ENCODE results near the gene SOBP.

The SOBP gene

DNA sequence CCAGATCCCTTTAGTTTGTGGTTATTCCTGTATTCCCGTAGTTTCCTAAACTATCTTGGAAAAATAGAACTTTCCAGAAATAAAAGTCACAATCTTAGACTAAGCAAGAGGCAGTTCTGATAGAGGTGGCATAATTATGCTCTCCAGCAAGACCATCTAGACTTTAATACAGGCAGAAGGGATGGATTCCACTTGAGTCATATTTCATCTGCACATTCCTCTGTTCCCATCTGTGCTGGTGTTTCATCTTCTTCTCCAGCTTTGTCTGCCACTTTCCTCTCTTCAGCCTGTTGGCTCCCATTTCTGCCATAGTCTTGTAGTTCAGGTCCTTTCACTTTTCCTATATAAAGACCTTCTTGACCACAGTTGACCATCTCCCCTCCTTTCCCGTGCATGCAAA lies 102.9 kb downstream of the SOBP start:
- DNase-seq = no peak
- Histone ChIP-seq H3K4me3 (ENCODE audit: insufficient read depth in 1 of 2, low read depth in 1 of 2, low read length in 2 of 2) (no peak overlapping the region), H3K36me3 (ENCODE audit: control insufficient read depth in 1 of 2, insufficient read depth in 2 of 2, low read depth in 1 of 2, low read length in 2 of 2) (peaks cover 0 to 18% of the 10 kb centered on the region in 2 experiments), H3K27ac (ENCODE audit: low read length, poor library complexity, severe bottlenecking) (no peak overlapping the region), H3K14ac (ENCODE audit: low read length in 2 of 2) (no peak overlapping the region), H2BK120ac (ENCODE audit: low read depth, low read length) (no peak overlapping the region), H3K4ac (ENCODE audit: low read depth in 1 of 2, low read length in 2 of 2) (no peak overlapping the region), H3K4me2 (ENCODE audit: low read length, poor library complexity, severe bottlenecking) (no peak overlapping the region), H2AK5ac (ENCODE audit: low read length, severe bottlenecking) (no peak overlapping the region), H3K4me1 (ENCODE audit: control insufficient read depth, insufficient read depth, low read depth, low read length) (no peaks in the 10 kb centered on the region), H2BK12ac (ENCODE audit: low read length in 2 of 2) (no peak overlapping the region), H4K91ac (ENCODE audit: low read length) (no peak overlapping the region), H3K23ac (ENCODE audit: low read length in 2 of 2) (no peak overlapping the region), H3K9me3 (ENCODE audit: control insufficient read depth, low read length) (no peaks in the 10 kb centered on the region), H4K8ac (ENCODE audit: low read length) (no peak overlapping the region), H2BK15ac (ENCODE audit: low read depth, poor library complexity, severe bottlenecking) (no peak overlapping the region), H3K18ac (ENCODE audit: low read depth in 1 of 2, low read length in 2 of 2) (no peak overlapping the region), H3K27me3 (ENCODE audit: control insufficient read depth in 1 of 2, insufficient read depth in 1 of 2, low read length in 2 of 2) (peaks cover 0 to 22% of the 10 kb centered on the region in 2 experiments), H3K79me1 (replicated peaks; ENCODE audit: low read length, poor library complexity, severe bottlenecking) (no peaks in the 10 kb centered on the region), H2BK5ac (ENCODE audit: low read depth, low read length, poor library complexity, severe bottlenecking) (no peak overlapping the region), H2AFZ (ENCODE audit: low read depth, low read length) (no peak overlapping the region), H3K9ac (ENCODE audit: low read length) (no peak overlapping the region)
- no CpG with 5 or more reads among the region's 2 CpGs for WGBS

DNA sequence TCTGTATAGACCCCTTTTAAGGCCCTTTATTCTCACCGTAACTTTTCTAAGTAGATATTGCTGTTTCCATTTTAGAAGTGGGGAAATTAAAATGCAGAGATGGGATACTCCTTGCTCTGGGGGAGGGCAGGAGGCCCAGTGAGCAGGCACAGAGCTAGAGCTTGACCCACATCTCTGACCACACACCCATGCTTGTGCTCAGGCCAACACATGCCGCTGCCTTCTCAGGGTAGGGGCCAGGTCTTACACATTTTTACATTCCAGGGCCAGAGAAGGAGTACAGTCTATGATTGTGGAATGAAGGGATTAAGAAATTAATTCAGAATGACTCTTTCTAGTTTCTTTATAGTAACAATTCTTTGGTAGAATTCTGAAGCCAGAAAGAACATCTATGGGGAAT lies 104.8 kb downstream of the SOBP start:
- Histone ChIP-seq H3K36me3 (ENCODE audit: control insufficient read depth in 1 of 2, insufficient read depth in 2 of 2, low read depth in 1 of 2, low read length in 2 of 2) (peaks cover 0 to 18% of the 10 kb centered on the region in 2 experiments), H2AFZ (ENCODE audit: low read depth, low read length) (no peak overlapping the region), H3K4me3 (ENCODE audit: insufficient read depth in 1 of 2, low read depth in 1 of 2, low read length in 2 of 2) (no peak overlapping the region), H2AK5ac (ENCODE audit: low read length, severe bottlenecking) (no peak overlapping the region), H3K4ac (ENCODE audit: low read depth in 1 of 2, low read length in 2 of 2) (no peak overlapping the region), H2BK12ac (ENCODE audit: low read length in 2 of 2) (no peak overlapping the region), H2BK120ac (ENCODE audit: low read depth, low read length) (no peak overlapping the region), H3K27me3 (ENCODE audit: control insufficient read depth in 1 of 2, insufficient read depth in 1 of 2, low read length in 2 of 2) (peaks cover 0 to 21% of the 10 kb centered on the region in 2 experiments), H3K4me2 (ENCODE audit: low read length, poor library complexity, severe bottlenecking) (no peak overlapping the region), H3K9me3 (ENCODE audit: control insufficient read depth, low read length) (no peaks in the 10 kb centered on the region), H3K18ac (ENCODE audit: low read depth in 1 of 2, low read length in 2 of 2) (no peak overlapping the region), H3K4me1 (ENCODE audit: control insufficient read depth, insufficient read depth, low read depth, low read length) (no peaks in the 10 kb centered on the region), H3K9ac (ENCODE audit: low read length) (no peak overlapping the region), H2BK5ac (ENCODE audit: low read depth, low read length, poor library complexity, severe bottlenecking) (no peak overlapping the region), H4K8ac (ENCODE audit: low read length) (no peak overlapping the region), H3K27ac (ENCODE audit: low read length, poor library complexity, severe bottlenecking) (no peak overlapping the region), H3K14ac (ENCODE audit: low read length in 2 of 2) (no peak overlapping the region), H4K91ac (ENCODE audit: low read length) (no peak overlapping the region), H2BK15ac (ENCODE audit: low read depth, poor library complexity, severe bottlenecking) (no peak overlapping the region), H3K23ac (ENCODE audit: low read length in 2 of 2) (peak overlapping the region in 1 of 2 experiments; percentile 9), H3K79me1 (replicated peaks; ENCODE audit: low read length, poor library complexity, severe bottlenecking) (no peaks in the 10 kb centered on the region)
- WGBS = 100% methylated on average over 2 of the region's 2 CpGs
- DNase-seq = no peak

DNA sequence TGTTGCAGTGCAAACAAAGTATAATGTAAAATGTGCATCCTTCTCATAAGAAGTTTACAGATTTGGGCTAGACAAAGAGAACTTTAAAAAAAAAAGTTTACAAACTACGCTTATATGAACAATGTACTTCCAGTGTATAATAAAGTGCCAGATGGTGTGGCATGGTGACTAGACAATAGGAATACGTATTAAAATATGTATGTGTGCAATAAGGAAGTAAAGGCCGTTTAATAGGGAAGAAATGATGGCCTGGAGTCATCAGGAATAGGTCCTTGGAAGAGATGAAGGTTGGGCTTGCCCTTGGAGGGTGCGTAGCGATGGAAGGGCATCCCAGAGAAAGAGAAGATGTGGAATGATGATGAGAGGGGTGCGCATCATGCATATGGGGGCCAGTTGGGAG lies 108.2 kb downstream of the SOBP start:
- H3K4ac ChIP-seq (ENCODE audit: low read depth in 1 of 2, low read length in 2 of 2) = no peak overlapping the region
- no peak for DNase-seq
- H2AFZ ChIP-seq (ENCODE audit: low read depth, low read length) = no peak overlapping the region
- H3K4me1 ChIP-seq (ENCODE audit: control insufficient read depth, insufficient read depth, low read depth, low read length) = peaks cover 4% of the 10 kb centered on the region
- no peak overlapping the region for H4K91ac ChIP-seq (ENCODE audit: low read length)
- H3K14ac ChIP-seq (ENCODE audit: low read length in 2 of 2) = no peak overlapping the region
- H3K27ac ChIP-seq (ENCODE audit: low read length, poor library complexity, severe bottlenecking) = no peak overlapping the region
- no peaks in the 10 kb centered on the region for H3K79me1 ChIP-seq (replicated peaks; ENCODE audit: low read length, poor library complexity, severe bottlenecking)
- no peak overlapping the region for H3K18ac ChIP-seq (ENCODE audit: low read depth in 1 of 2, low read length in 2 of 2)
- H3K9me3 ChIP-seq (ENCODE audit: control insufficient read depth, low read length) = no peaks in the 10 kb centered on the region
- H3K23ac ChIP-seq (ENCODE audit: low read length in 2 of 2) = no peak overlapping the region
- H2BK120ac ChIP-seq (ENCODE audit: low read depth, low read length) = no peak overlapping the region
- H3K4me3 ChIP-seq (ENCODE audit: insufficient read depth in 1 of 2, low read depth in 1 of 2, low read length in 2 of 2) = no peak overlapping the region
- no peak overlapping the region for H3K9ac ChIP-seq (ENCODE audit: low read length)
- 96% methylated on average over 6 of the region's 6 CpGs for WGBS
- peaks cover 0 to 5% of the 10 kb centered on the region in 2 experiments for H3K36me3 ChIP-seq (ENCODE audit: control insufficient read depth in 1 of 2, insufficient read depth in 2 of 2, low read depth in 1 of 2, low read length in 2 of 2)
- H2BK5ac ChIP-seq (ENCODE audit: low read depth, low read length, poor library complexity, severe bottlenecking) = no peak overlapping the region
- no peak overlapping the region for H2BK12ac ChIP-seq (ENCODE audit: low read length in 2 of 2)
- H3K4me2 ChIP-seq (ENCODE audit: low read length, poor library complexity, severe bottlenecking) = no peak overlapping the region
- no peak overlapping the region for H2BK15ac ChIP-seq (ENCODE audit: low read depth, poor library complexity, severe bottlenecking)
- no peak overlapping the region for H4K8ac ChIP-seq (ENCODE audit: low read length)
- no peak overlapping the region for H2AK5ac ChIP-seq (ENCODE audit: low read length, severe bottlenecking)
- H3K27me3 ChIP-seq (ENCODE audit: control insufficient read depth in 1 of 2, insufficient read depth in 1 of 2, low read length in 2 of 2) = peaks cover 0 to 4% of the 10 kb centered on the region in 2 experiments

DNA sequence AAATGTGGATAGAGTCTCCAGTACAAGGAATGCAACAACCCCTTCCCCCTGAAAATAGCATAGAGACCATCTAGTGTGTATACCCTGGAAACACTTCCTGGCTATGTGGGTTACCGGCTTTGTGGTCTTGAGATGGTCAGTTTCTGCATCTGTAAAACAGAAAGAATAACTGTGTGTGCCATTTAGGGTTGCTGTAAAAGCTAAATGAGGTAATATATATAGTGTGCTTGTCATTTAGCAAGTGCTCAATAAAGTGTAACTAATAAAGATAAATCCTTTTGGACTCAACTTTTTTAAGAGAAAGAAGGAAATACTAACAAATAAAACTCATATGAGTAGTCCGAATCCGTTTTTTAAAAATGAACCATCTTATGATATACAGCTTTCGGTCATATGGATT lies 109.1 kb downstream of the SOBP start:
- Histone ChIP-seq H3K4me3 (ENCODE audit: insufficient read depth in 1 of 2, low read depth in 1 of 2, low read length in 2 of 2) (no peak overlapping the region), H3K27me3 (ENCODE audit: control insufficient read depth in 1 of 2, insufficient read depth in 1 of 2, low read length in 2 of 2) (peaks cover 0 to 1% of the 10 kb centered on the region in 2 experiments), H3K23ac (ENCODE audit: low read length in 2 of 2) (no peak overlapping the region), H3K4me2 (ENCODE audit: low read length, poor library complexity, severe bottlenecking) (no peak overlapping the region), H3K4me1 (ENCODE audit: control insufficient read depth, insufficient read depth, low read depth, low read length) (peaks cover 4% of the 10 kb centered on the region), H2AK5ac (ENCODE audit: low read length, severe bottlenecking) (no peak overlapping the region), H3K36me3 (ENCODE audit: control insufficient read depth in 1 of 2, insufficient read depth in 2 of 2, low read depth in 1 of 2, low read length in 2 of 2) (no peaks in the 10 kb centered on the region), H3K14ac (ENCODE audit: low read length in 2 of 2) (no peak overlapping the region), H2BK5ac (ENCODE audit: low read depth, low read length, poor library complexity, severe bottlenecking) (no peak overlapping the region), H2BK12ac (ENCODE audit: low read length in 2 of 2) (no peak overlapping the region), H2BK15ac (ENCODE audit: low read depth, poor library complexity, severe bottlenecking) (no peak overlapping the region), H3K9ac (ENCODE audit: low read length) (no peak overlapping the region), H3K4ac (ENCODE audit: low read depth in 1 of 2, low read length in 2 of 2) (no peak overlapping the region), H4K8ac (ENCODE audit: low read length) (no peak overlapping the region), H3K9me3 (ENCODE audit: control insufficient read depth, low read length) (no peaks in the 10 kb centered on the region), H3K79me1 (replicated peaks; ENCODE audit: low read length, poor library complexity, severe bottlenecking) (no peaks in the 10 kb centered on the region), H2BK120ac (ENCODE audit: low read depth, low read length) (no peak overlapping the region), H3K27ac (ENCODE audit: low read length, poor library complexity, severe bottlenecking) (no peak overlapping the region), H2AFZ (ENCODE audit: low read depth, low read length) (no peak overlapping the region), H3K18ac (ENCODE audit: low read depth in 1 of 2, low read length in 2 of 2) (no peak overlapping the region), H4K91ac (ENCODE audit: low read length) (no peak overlapping the region)
- WGBS = 94% methylated on average over 1 of the region's 4 CpGs
- DNase-seq = no peak
